ENCODE data around the gene LGALSL.

The LGALSL gene

GRCh38 chr2:64471600-64471999 is 17.6 kb downstream of the LGALSL start:
- DNase-seq (ENCODE audit: low read depth), result no peak

- DNase-seq (ENCODE audit: low read depth), result no peak
Measured at GRCh38 chr2:64472881-64473280, 18.9 kb downstream of the LGALSL start.

- no peak for DNase-seq (ENCODE audit: low read depth)
Measured at GRCh38 chr2:64474121-64474571, 20.2 kb downstream of the LGALSL start.

GRCh38 chr2:64474636-64475035 is 20.7 kb downstream of the LGALSL start:
- DNase-seq (ENCODE audit: low read depth), result no peak

GRCh38 chr2:64477037-64477436 is 23.1 kb downstream of the LGALSL start:
- no peak for DNase-seq (ENCODE audit: low read depth)

- no peak for DNase-seq (ENCODE audit: low read depth)
Measured at GRCh38 chr2:64477979-64478378, 24.0 kb downstream of the LGALSL start.

- no peak for DNase-seq (ENCODE audit: low read depth)
Measured at GRCh38 chr2:64478502-64479230, 24.7 kb downstream of the LGALSL start.

GRCh38 chr2:64479259-64480117 is 25.5 kb downstream of the LGALSL start:
- no peak for DNase-seq (ENCODE audit: low read depth)

GRCh38 chr2:64481665-64482064 is 27.7 kb downstream of the LGALSL start:
- DNase-seq (ENCODE audit: low read depth), result no peak

- DNase-seq (ENCODE audit: low read depth), result no peak
Measured at GRCh38 chr2:64482243-64482642, 28.3 kb downstream of the LGALSL start.

- no peak for DNase-seq (ENCODE audit: low read depth)
Measured at GRCh38 chr2:64482765-64483504, 29.0 kb downstream of the LGALSL start.

- DNase-seq (ENCODE audit: low read depth), result no peak
Measured at GRCh38 chr2:64485331-64485730, 31.4 kb downstream of the LGALSL start.

GRCh38 chr2:64485961-64486360 is 32.0 kb downstream of the LGALSL start:
- DNase-seq (ENCODE audit: low read depth), result no peak

- no peak for DNase-seq (ENCODE audit: low read depth)
Measured at GRCh38 chr2:64487256-64488049, 33.5 kb downstream of the LGALSL start.

- DNase-seq (ENCODE audit: low read depth), result peak; percentile 60
Measured at GRCh38 chr2:64488050-64488974, 34.4 kb downstream of the LGALSL start.

- no peak for DNase-seq (ENCODE audit: low read depth)
Measured at GRCh38 chr2:64489081-64489751, 35.3 kb downstream of the LGALSL start.

GRCh38 chr2:64491426-64491825 is 37.5 kb downstream of the LGALSL start:
- DNase-seq (ENCODE audit: low read depth), result no peak

- no peak for DNase-seq (ENCODE audit: low read depth)
Measured at GRCh38 chr2:64492272-64492671, 38.3 kb downstream of the LGALSL start.

- no peak for DNase-seq (ENCODE audit: low read depth)
Measured at GRCh38 chr2:64492821-64493220, 38.9 kb downstream of the LGALSL start.

GRCh38 chr2:64493788-64494187 is 39.8 kb downstream of the LGALSL start:
- no peak for DNase-seq (ENCODE audit: low read depth)

Data from activated T-helper 1 cell treated with Interleukin-2 at 50 U/mL for 16 hours (primary cell).